CD4-positive, CD25-positive, alpha-beta regulatory T cell (primary cell): ENCODE measurements around the gene TRIP13. TPM values are rescaled to one million over a fixed set of nuclear protein-coding genes. Genes with fewer than 3 reads are reported as not detected.
"Not testable (repeated sequence)": the region's sequence is repeated elsewhere in the genome, so short reads cannot be mapped to it uniquely, and the experiment has no call there.

Experiments
- ATAC-seq, 2 donors: fragments of 150-1000 bp; cut with Tn5 transposase; one replicate each; pipeline ENCODE4 v1.10.0; 2021; ENCODE audit warnings: low read depth in 2 of 2, moderate number of reproducible peaks in 2 of 2, moderate library complexity in 1 of 2
- DNase-seq, 3 donors: peaks; one replicate each; pipeline versions ENCODE4 v3.0.0 to v3.0.0-alpha.2; 2012 to 2022; ENCODE audit warnings: mixed read lengths in 1 of 3
- H3K27ac ChIP-seq: one replicate; pipeline ENCODE4 v1.7.0; 2013; ENCODE audit warnings: mild to moderate bottlenecking, low read length; ENCODE audit not compliant: insufficient read depth, poor library complexity, severe bottlenecking
- H3K27me3 ChIP-seq: one replicate; pipeline ENCODE4 v1.7.0; 2013; ENCODE audit warnings: low read length; ENCODE audit not compliant: control insufficient read depth, insufficient read depth
- H3K36me3 ChIP-seq: one replicate; pipeline ENCODE4 v1.7.0; 2013; ENCODE audit warnings: mild to moderate bottlenecking, low read length, moderate library complexity; ENCODE audit not compliant: control insufficient read depth, insufficient read depth
- H3K4me1 ChIP-seq: 2 replicates; pipeline ENCODE4 v1.7.0; 2013; ENCODE audit warnings: mild to moderate bottlenecking, low read length; ENCODE audit not compliant: insufficient read depth, control insufficient read depth, poor library complexity, severe bottlenecking
- H3K4me3 ChIP-seq: one replicate; pipeline ENCODE4 v1.7.0; 2013; ENCODE audit warnings: low read depth, mild to moderate bottlenecking, low read length, moderate library complexity
- H3K9me3 ChIP-seq, 2 experiments: 1 replicate in 1 of 2; 2 replicates in 1 of 2; pipeline ENCODE4 v1.7.0; 2013; ENCODE audit warnings: low read length in 2 of 2, mild to moderate bottlenecking in 1 of 2, moderate library complexity in 1 of 2; ENCODE audit not compliant: control insufficient read depth in 2 of 2
- H3K27ac Mint-ChIP-seq, 3 donors: one replicate each; pipeline ENCODE4 v1.8.0; 2020 to 2022; ENCODE audit warnings: mild to moderate bottlenecking in 3 of 3, mixed read lengths in 3 of 3, moderate library complexity in 2 of 3
- H3K27me3 Mint-ChIP-seq: one replicate; pipeline ENCODE4 v1.8.0; 2022; ENCODE audit warnings: mild to moderate bottlenecking, mixed read lengths
- H3K36me3 Mint-ChIP-seq: one replicate; pipeline ENCODE4 v1.8.0; 2020; ENCODE audit warnings: mixed read lengths
- H3K4me1 Mint-ChIP-seq, 4 donors: one replicate each; pipeline ENCODE4 v1.8.0; 2020 to 2022; ENCODE audit warnings: mixed read lengths in 4 of 4, mild to moderate bottlenecking in 1 of 4
- H3K4me3 Mint-ChIP-seq, 4 donors: one replicate each; pipeline ENCODE4 v1.8.0; 2020 to 2022; ENCODE audit warnings: mild to moderate bottlenecking in 4 of 4, mixed read lengths in 4 of 4, moderate library complexity in 3 of 4
- H3K9me3 Mint-ChIP-seq, 7 donors: one replicate each; pipeline ENCODE4 v1.8.0; 2020 to 2022; ENCODE audit warnings: mixed read lengths in 7 of 7, mild to moderate bottlenecking in 3 of 7, moderate library complexity in 2 of 7
- polyA plus RNA-seq, 4 donors: library from polyadenylated mRNA; unstranded; fragments of 300-500 nt; fragmentation: Illumina TruSeq; gene quantifications; one replicate each; pipeline ENCODE4 v1.2.3, GENCODE V29; 2021
- total RNA-seq: library from RNA; stranded (reverse); gene quantifications from one replicate; pipeline ENCODE4 v1.2.3, GENCODE V29; 2022

TRIP13 gene
- total and polyA plus RNA-seq, 5 donors from 2014 or later: 1.1 to 1.7 (median 1.3) TPM

- H3K27me3 Mint-ChIP-seq, H3K4me3 Mint-ChIP-seq, H3K4me1 ChIP-seq, H3K27me3 ChIP-seq, H3K4me3 ChIP-seq, H3K27ac ChIP-seq, H3K9me3 Mint-ChIP-seq, H3K36me3 Mint-ChIP-seq, DNase-seq, ATAC-seq, H3K36me3 ChIP-seq, H3K27ac Mint-ChIP-seq, H3K4me1 Mint-ChIP-seq, H3K9me3 ChIP-seq: not testable (repeated sequence)
These were observed 22.7 kb downstream of the TRIP13 start for GRCh38 chr5:915346-915745.

- Mint-ChIP-seq H3K4me3 (no peak overlapping the region), H3K27ac (no peak overlapping the region), H3K9me3 (peaks cover 0 to 1% (median 0%) of the 10 kb centered on the region in 7 donors), H3K4me1 (peaks cover 0 to 9% (median 0%) of the 10 kb centered on the region in 4 donors), H3K27me3 (no peaks in the 10 kb centered on the region), H3K36me3 (no peaks in the 10 kb centered on the region)
- H3K27ac ChIP-seq: no peak overlapping the region
- DNase-seq (no peak), ATAC-seq (no peak)
- H3K4me1 ChIP-seq: no peaks in the 10 kb centered on the region
- no peak overlapping the region for H3K4me3 ChIP-seq
- H3K36me3 ChIP-seq: no peaks in the 10 kb centered on the region
- no peaks in the 10 kb centered on the region for H3K27me3 ChIP-seq
- no peaks in the 10 kb centered on the region for H3K9me3 ChIP-seq
These were observed 23.3 kb downstream of the TRIP13 start for GRCh38 chr5:915946-916345.

GRCh38 chr5:916441-917293 is 24.0 kb downstream of the TRIP13 start:
- Mint-ChIP-seq H3K9me3 (peaks cover 0 to 1% (median 0%) of the 10 kb centered on the region in 7 donors), H3K27me3 (no peaks in the 10 kb centered on the region)
- H3K36me3 ChIP-seq: no peaks in the 10 kb centered on the region

GRCh38 chr5:918717-919116 is 26.0 kb downstream of the TRIP13 start:
- not testable (repeated sequence) for H3K4me3 ChIP-seq, H3K4me1 ChIP-seq, H3K4me1 Mint-ChIP-seq, ATAC-seq, H3K27ac ChIP-seq, H3K27me3 ChIP-seq, H3K27ac Mint-ChIP-seq, H3K27me3 Mint-ChIP-seq, H3K9me3 ChIP-seq, H3K36me3 ChIP-seq, H3K9me3 Mint-ChIP-seq, H3K36me3 Mint-ChIP-seq, H3K4me3 Mint-ChIP-seq, DNase-seq

More at GRCh38 chr5:916441-917293, 24.0 kb downstream of the TRIP13 start:
- Histone ChIP-seq H3K27me3 (no peaks in the 10 kb centered on the region), H3K4me1 (no peaks in the 10 kb centered on the region), H3K27ac (no peak overlapping the region), H3K4me3 (no peak overlapping the region), H3K9me3 (no peaks in the 10 kb centered on the region)
- DNase-seq: no peak
- no peaks in the 10 kb centered on the region for H3K36me3 Mint-ChIP-seq
- no peak overlapping the region for H3K4me3 Mint-ChIP-seq
- no peak for ATAC-seq
- H3K27ac Mint-ChIP-seq: no peak overlapping the region
- peaks cover 0 to 9% (median 0%) of the 10 kb centered on the region in 4 donors for H3K4me1 Mint-ChIP-seq

- DNase-seq: no peak
- no peaks in the 10 kb centered on the region for H3K36me3 ChIP-seq
- H3K27ac Mint-ChIP-seq: no peak overlapping the region
- no peaks in the 10 kb centered on the region for H3K9me3 Mint-ChIP-seq
- no peaks in the 10 kb centered on the region for H3K9me3 ChIP-seq
- no peaks in the 10 kb centered on the region for H3K27me3 ChIP-seq
- H3K4me3 ChIP-seq: no peak overlapping the region
- ATAC-seq: no peak
- H3K27ac ChIP-seq: no peak overlapping the region
- H3K27me3 Mint-ChIP-seq: no peaks in the 10 kb centered on the region
- H3K4me1 ChIP-seq: no peaks in the 10 kb centered on the region
- no peaks in the 10 kb centered on the region for H3K36me3 Mint-ChIP-seq
- no peak overlapping the region for H3K4me3 Mint-ChIP-seq
- H3K4me1 Mint-ChIP-seq: peaks cover 0 to 3% (median 0%) of the 10 kb centered on the region in 4 donors
These were observed 26.8 kb downstream of the TRIP13 start for GRCh38 chr5:919356-920000.

- no peaks in the 10 kb centered on the region for H3K27me3 ChIP-seq
- no peaks in the 10 kb centered on the region for H3K36me3 ChIP-seq
- peaks cover 5% of the 10 kb centered on the region for H3K27me3 Mint-ChIP-seq
- H3K36me3 Mint-ChIP-seq: no peaks in the 10 kb centered on the region
- no peak overlapping the region for H3K4me3 ChIP-seq
- ATAC-seq: no peak
- peaks cover 0 to 2% (median 0%) of the 10 kb centered on the region in 7 donors for H3K9me3 Mint-ChIP-seq
- H3K4me1 Mint-ChIP-seq: peaks cover 0 to 3% (median 0%) of the 10 kb centered on the region in 4 donors
- H3K9me3 ChIP-seq: no peaks in the 10 kb centered on the region
- H3K27ac Mint-ChIP-seq: no peak overlapping the region
- H3K27ac ChIP-seq: no peak overlapping the region
- peak overlapping the region in 1 of 4 donors; percentile 32 for H3K4me3 Mint-ChIP-seq
- no peak for DNase-seq
- no peaks in the 10 kb centered on the region for H3K4me1 ChIP-seq
These were observed 27.6 kb downstream of the TRIP13 start for GRCh38 chr5:920321-920720.

GRCh38 chr5:921456-922435 is 29.1 kb downstream of the TRIP13 start:
- Histone ChIP-seq H3K27ac (no peak overlapping the region), H3K4me3 (no peak overlapping the region), H3K9me3 (no peaks in the 10 kb centered on the region), H3K4me1 (peaks cover 4% of the 10 kb centered on the region), H3K36me3 (no peaks in the 10 kb centered on the region), H3K27me3 (no peaks in the 10 kb centered on the region)
- peaks cover 16% of the 10 kb centered on the region for H3K27me3 Mint-ChIP-seq
- peaks cover 0 to 2% (median 0%) of the 10 kb centered on the region in 7 donors for H3K9me3 Mint-ChIP-seq
- peaks cover 0 to 4% (median 0%) of the 10 kb centered on the region in 4 donors for H3K4me1 Mint-ChIP-seq
- H3K27ac Mint-ChIP-seq: peak overlapping the region in 1 of 3 donors; percentile 4
- H3K4me3 Mint-ChIP-seq: no peak overlapping the region
- H3K36me3 Mint-ChIP-seq: no peaks in the 10 kb centered on the region
- ATAC-seq (no peak), DNase-seq (no peak)
